ENCODE results near the gene MCRIP2. TPM values are rescaled to one million over a fixed set of nuclear protein-coding genes. Genes with fewer than 3 reads are reported as not detected.

Gene MCRIP2
- total and polyA plus RNA-seq, 12 donors = 7.1 to 253 (median 150) TPM

DNA sequence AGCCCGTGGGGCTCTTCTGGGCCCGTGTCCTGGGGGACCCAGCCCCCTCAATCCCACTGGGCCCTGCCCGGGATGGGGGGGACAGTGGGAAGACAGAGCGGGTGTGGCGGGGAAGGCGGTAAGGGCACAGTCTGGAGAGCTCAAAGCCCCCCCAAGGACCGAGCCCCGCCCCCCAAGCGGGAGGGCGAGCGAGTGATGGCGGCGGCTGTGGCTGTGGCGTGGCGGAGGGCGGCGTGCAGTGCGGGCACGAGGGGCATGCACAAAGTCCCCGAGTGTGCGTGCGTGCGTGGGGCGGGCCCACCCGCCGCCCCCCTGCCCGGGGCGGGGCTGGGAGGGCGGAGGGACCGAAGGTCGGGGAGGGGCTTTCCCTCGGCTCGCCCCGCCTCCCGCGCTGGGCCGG, 52.1 kb downstream of the MCRIP2 start:
- Histone ChIP-seq H3K27ac (no peak overlapping the region), H3K27me3 (peaks cover 27% of the 10 kb centered on the region), H3K4me1 (replicated peaks in 1 of 2) (peaks cover 0 to 19% of the 10 kb centered on the region in 2 donors), H3K9me3 (replicated peaks in 1 of 3) (no peaks in the 10 kb centered on the region), H3K36me3 (replicated peaks in 1 of 2) (no peaks in the 10 kb centered on the region), H3K4me3 (no peak overlapping the region)
- intact Hi-C loops (cut with DNase I) = no loop called here
- DNase-seq = no peak
- no peak for TF ChIP-seq POLR2A (IDR thresholded peaks at IDR 0.05)
- TF ChIP-seq, protein P1, sequence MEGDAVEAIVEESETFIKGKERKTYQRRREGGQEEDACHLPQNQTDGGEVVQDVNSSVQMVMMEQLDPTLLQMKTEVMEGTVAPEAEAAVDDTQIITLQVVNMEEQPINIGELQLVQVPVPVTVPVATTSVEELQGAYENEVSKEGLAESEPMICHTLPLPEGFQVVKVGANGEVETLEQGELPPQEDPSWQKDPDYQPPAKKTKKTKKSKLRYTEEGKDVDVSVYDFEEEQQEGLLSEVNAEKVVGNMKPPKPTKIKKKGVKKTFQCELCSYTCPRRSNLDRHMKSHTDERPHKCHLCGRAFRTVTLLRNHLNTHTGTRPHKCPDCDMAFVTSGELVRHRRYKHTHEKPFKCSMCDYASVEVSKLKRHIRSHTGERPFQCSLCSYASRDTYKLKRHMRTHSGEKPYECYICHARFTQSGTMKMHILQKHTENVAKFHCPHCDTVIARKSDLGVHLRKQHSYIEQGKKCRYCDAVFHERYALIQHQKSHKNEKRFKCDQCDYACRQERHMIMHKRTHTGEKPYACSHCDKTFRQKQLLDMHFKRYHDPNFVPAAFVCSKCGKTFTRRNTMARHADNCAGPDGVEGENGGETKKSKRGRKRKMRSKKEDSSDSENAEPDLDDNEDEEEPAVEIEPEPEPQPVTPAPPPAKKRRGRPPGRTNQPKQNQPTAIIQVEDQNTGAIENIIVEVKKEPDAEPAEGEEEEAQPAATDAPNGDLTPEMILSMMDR (IDR thresholded peaks at IDR 0.05) = no peak
- WGBS, 4 donors = 3 to 33% (median 14%) methylated on average over 1 to 37 of the region's 37 CpGs

DNA sequence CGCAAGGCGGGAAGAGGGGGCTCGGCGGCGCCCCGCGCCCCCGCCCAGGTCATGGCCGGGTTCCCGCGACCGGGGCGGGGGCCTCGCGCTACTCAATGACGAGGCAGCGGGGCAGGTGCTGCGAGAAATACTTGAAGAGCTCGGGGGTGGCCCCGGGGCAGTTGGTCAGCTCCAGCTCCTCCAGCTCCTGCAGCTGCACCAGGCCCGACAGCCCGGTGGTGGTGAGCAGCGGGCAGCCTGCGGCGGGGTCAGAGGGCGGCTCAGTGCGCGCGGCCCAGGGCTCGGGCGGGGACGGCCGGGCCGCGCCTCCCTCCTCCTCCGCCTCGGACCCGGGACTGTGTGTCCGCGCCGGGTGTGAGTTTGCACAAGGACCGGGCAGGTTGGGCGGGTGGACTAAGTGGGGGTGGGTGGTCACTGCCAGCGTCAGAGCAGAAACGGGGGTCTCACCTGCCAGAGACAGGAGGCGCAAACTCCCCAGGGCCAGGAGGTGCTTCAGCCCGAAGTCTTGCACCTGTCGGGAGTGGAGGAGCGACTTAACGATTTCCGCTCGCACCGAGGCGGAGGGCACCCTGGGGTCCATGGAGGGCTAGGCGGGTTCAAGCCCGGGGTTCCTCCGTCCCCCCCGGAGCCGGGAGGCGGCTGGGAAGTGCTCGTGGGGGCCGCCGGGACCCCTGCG, 52.7 kb downstream of the MCRIP2 start:
- Histone ChIP-seq H3K27me3 (peaks cover 27% of the 10 kb centered on the region), H3K4me3 (peak overlapping the region in 1 of 4 donors; percentile 41), H3K27ac (no peak overlapping the region), H3K9me3 (replicated peaks in 1 of 3) (no peaks in the 10 kb centered on the region), H3K36me3 (replicated peaks in 1 of 2) (no peaks in the 10 kb centered on the region), H3K4me1 (replicated peaks in 1 of 2) (peaks cover 0 to 14% of the 10 kb centered on the region in 2 donors)
- intact Hi-C loops (cut with DNase I) = no loop called here
- 4 to 8% (median 5%) methylated on average over 6 to 64 of the region's 64 CpGs for WGBS, 4 donors
- TF ChIP-seq, protein P1 (IDR thresholded peaks at IDR 0.05) = no peak
- TF ChIP-seq POLR2A (IDR thresholded peaks at IDR 0.05) = no peak
- no peak for DNase-seq

DNA sequence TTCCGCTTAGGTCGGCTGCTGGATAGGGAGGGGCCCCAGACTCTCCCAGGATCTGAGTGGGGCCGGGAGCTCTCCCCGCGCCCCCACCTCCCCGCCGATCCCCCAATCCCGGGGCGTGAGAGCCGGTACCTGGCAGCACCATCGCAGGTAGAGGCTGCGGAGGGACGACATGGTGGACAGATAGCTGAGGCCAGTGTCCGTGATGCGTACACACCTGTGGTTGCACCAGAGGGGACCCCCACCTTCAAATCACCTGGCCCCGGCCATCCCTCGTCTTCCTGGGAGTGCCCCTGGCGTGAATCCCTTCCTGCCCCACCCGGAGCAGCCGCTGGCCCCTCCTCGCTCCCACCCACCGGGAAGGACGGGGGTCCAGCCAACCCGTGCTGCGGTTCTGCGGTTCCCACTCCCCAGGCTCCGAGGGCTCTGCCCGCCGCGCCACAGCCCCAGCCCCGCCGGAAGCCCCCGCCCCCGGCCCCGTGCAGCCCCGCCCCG, 53.3 kb downstream of the MCRIP2 start:
- Histone ChIP-seq H3K27me3 (peaks cover 29% of the 10 kb centered on the region), H3K4me1 (replicated peaks in 1 of 2) (peaks cover 0 to 8% of the 10 kb centered on the region in 2 donors), H3K27ac (peak overlapping the region in 1 of 5 donors; percentile 52), H3K9me3 (replicated peaks in 1 of 3) (no peaks in the 10 kb centered on the region), H3K36me3 (replicated peaks in 1 of 2) (no peaks in the 10 kb centered on the region), H3K4me3 (peak overlapping the region in 1 of 4 donors; percentile 41)
- DNase-seq = no peak
- intact Hi-C loops (cut with DNase I) = no loop called here
- 0 to 5% (median 3%) methylated on average over 5 to 37 of the region's 37 CpGs; no CpG with 5 or more reads in 1 of the 4 donors for WGBS, 4 donors
- TF ChIP-seq, protein P1 (IDR thresholded peaks at IDR 0.05) = no peak
- TF ChIP-seq POLR2A (IDR thresholded peaks at IDR 0.05) = no peak

DNA sequence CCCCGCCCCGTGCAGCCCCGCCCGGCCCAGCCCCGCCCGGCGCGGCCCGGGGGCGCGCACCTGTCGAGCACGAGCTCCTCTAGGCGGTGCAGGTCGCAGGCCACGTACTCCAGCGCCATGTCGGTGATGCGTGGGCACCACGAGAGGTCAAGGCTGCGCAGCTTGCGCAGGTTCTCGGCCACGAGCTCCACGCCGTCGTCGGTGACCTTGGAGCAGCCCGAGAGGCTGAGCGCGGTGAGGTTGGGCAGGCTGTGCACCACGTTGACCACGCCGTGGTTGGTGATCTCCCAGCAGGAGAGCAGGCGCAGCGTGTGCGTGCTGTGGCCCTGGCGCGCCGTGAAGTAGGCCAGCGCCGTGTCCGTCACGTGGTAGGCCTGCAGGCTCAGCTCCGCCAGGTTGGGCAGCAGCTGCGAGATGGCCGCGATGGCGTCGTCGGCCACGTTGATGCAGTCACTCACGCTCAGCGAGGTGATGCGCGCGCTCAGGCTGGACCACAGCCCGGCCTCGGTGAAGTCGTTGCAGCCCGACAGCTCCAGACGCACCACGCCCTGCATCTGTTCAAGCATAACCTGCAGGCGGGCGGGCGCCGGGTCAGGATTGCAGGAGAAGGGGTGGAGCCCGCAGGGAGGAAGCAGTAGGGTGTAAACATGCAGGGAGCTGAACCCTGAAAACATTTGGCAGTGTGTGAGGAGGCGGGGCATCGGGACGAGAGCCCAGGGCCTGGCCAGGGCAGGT, 53.9 kb downstream of the MCRIP2 start:
- 0 to 13% (median 3%) methylated on average over 3 to 71 of the region's 71 CpGs for WGBS, 4 donors
- intact Hi-C loops (cut with DNase I) = no loop called here
- H3K27ac ChIP-seq = peak overlapping the region in 2 of 5 donors; percentile 34 to 52
- TF ChIP-seq, protein P1 (IDR thresholded peaks at IDR 0.05) = no peak
- TF ChIP-seq POLR2A (IDR thresholded peaks at IDR 0.05) = no peak
- no peaks in the 10 kb centered on the region for H3K36me3 ChIP-seq (replicated peaks in 1 of 2)
- H3K4me1 ChIP-seq (replicated peaks in 1 of 2) = peaks cover 0 to 10% of the 10 kb centered on the region in 2 donors
- peak overlapping the region in 1 of 4 donors; percentile 41 for H3K4me3 ChIP-seq
- peaks cover 35% of the 10 kb centered on the region for H3K27me3 ChIP-seq
- H3K9me3 ChIP-seq (replicated peaks in 1 of 3) = no peaks in the 10 kb centered on the region
- DNase-seq = peak in 6 of 7 donors; percentile 57 to 90 (median 62)

All from adrenal gland (tissue), 12 donors.